BLaER1 treated with 17β-estradiol and CSF1 and Interleukin-3, amounts not matched to agents 10 nM and 100 nM (cell line): ENCODE measurements around the gene NOS1.

Experiments
- H3K27ac ChIP-seq, 11 experiments: shearing (Covaris generic); formaldehyde crosslinking; 2 replicates each; pipeline ENCODE4 v1.8.1; 2022
- H3K27me3 ChIP-seq, 11 experiments: shearing (Covaris generic); formaldehyde crosslinking; 2 replicates each; pipeline ENCODE4 v1.8.1; 2022
- H3K36me3 ChIP-seq, 11 experiments: shearing (Covaris generic); formaldehyde crosslinking; 2 replicates each; pipeline ENCODE4 v1.8.1; 2022
- H3K4me1 ChIP-seq, 10 experiments: shearing (Covaris generic); formaldehyde crosslinking; 2 replicates each; pipeline ENCODE4 v1.8.1; 2022
- H3K4me2 ChIP-seq, 11 experiments: shearing (Covaris generic); formaldehyde crosslinking; 2 replicates each; pipeline ENCODE4 v1.8.1; 2022
- H3K4me3 ChIP-seq, 10 experiments: shearing (Covaris generic); formaldehyde crosslinking; 2 replicates each; pipeline ENCODE4 v1.8.1; 2022
- H3K9ac ChIP-seq, 11 experiments: shearing (Covaris generic); formaldehyde crosslinking; 2 replicates each; pipeline ENCODE4 v1.8.1; 2022
- H3K9me3 ChIP-seq, 11 experiments: shearing (Covaris generic); formaldehyde crosslinking; replicated peaks in 1 of 11; 2 replicates each; pipeline ENCODE4 v1.8.1; 2022
- H4K20me1 ChIP-seq, 11 experiments: shearing (Covaris generic); formaldehyde crosslinking; 2 replicates each; pipeline ENCODE4 v1.8.1; 2022
- Cebpa-rat ChIP-seq, 11 experiments: shearing (Covaris generic); IDR thresholded peaks; 2 replicates each; pipeline ENCODE4 v1.8.1; 2022

The NOS1 gene

DNA sequence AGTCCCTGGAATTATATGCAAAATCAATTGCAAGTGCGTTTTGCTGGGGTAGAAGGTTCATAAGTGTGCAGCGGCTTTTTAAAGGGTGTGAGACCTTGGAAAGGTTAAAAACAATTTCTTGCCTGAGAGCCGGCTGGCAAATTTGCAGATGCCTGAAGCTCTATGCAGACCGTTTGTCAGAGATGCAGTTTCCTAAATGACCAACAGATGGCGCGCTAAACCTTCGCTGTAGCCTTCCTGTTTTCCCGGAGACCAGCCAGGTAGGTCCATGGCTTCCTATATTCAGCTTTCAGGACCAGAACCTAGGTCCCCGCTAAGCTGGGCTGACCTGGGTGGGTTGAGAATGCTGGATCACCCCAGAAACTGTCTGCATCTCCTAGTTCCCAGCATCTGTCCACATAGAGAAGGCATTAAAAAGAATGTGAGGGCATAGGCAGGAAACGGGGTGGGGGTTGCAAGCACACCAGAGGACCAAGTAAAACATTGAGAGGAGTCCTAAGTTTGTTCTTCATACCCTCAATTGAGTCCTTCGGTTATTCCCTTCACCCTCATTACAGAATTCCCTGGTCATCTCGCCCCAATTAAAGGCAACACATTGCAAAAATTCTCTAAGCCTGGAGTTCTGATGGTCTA is 5.7 kb upstream of the NOS1 start:
- Histone ChIP-seq H3K4me1 (peaks cover 0 to 9% (median 0%) of the 10 kb centered on the region in 10 experiments; a peak in 1 of 20 replicates), H3K9me3 (peaks cover 1 to 16% (median 6%) of the 10 kb centered on the region in 11 experiments; a peak in 14 of 22 replicates), H3K27me3 (peaks cover 25 to 33% (median 32%) of the 10 kb centered on the region in 11 experiments), H3K9ac (no peak overlapping the region), H3K27ac (no peak overlapping the region), H3K4me3 (no peak overlapping the region), H3K36me3 (no peaks in the 10 kb centered on the region), H3K4me2 (no peak overlapping the region), H4K20me1 (peaks cover 0 to 12% (median 0%) of the 10 kb centered on the region in 11 experiments; a peak in 2 of 22 replicates)
- TF ChIP-seq Cebpa-rat (IDR thresholded peaks at IDR 0.05), result no peak

DNA sequence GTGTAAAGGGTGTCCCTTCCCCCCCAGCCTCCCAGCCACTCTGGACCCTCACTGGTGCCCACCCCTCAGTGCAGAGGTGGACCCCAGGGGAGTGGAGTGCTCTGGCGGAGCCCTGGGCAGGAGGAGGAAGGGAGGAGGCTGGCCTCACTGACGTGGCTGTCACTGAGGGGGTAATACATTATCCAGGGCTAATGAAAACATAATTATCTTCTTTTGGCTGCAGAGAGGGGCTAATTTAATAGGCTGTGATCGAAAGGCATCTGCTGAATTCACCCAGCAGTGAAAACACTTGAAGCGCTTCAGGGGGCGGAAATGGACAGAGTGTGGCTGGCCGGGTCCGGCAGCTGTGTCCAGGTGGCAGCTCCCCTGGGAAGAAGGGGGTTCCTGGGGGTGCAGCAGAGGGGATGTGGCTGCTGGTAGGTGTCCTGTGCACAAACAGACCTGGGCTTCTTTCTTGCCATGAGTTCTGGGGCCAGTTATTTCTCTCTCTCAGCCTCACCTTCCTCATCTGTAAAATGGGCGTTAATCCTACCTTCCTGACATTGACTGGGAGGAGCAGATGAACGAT is 3.7 kb upstream of the NOS1 start:
- Histone ChIP-seq H3K4me1 (peaks cover 0 to 9% (median 0%) of the 10 kb centered on the region in 10 experiments; a peak in 1 of 20 replicates), H3K36me3 (no peaks in the 10 kb centered on the region), H4K20me1 (peaks cover 0 to 12% (median 0%) of the 10 kb centered on the region in 11 experiments; a peak in 3 of 22 replicates), H3K4me3 (no peak overlapping the region), H3K4me2 (no peak overlapping the region), H3K9ac (no peak overlapping the region), H3K27ac (no peak overlapping the region), H3K27me3 (peaks cover 45 to 53% (median 52%) of the 10 kb centered on the region in 11 experiments), H3K9me3 (peaks cover 0 to 10% (median 7%) of the 10 kb centered on the region in 11 experiments; a peak in 12 of 22 replicates)
- no peak for TF ChIP-seq Cebpa-rat (IDR thresholded peaks at IDR 0.05)

DNA sequence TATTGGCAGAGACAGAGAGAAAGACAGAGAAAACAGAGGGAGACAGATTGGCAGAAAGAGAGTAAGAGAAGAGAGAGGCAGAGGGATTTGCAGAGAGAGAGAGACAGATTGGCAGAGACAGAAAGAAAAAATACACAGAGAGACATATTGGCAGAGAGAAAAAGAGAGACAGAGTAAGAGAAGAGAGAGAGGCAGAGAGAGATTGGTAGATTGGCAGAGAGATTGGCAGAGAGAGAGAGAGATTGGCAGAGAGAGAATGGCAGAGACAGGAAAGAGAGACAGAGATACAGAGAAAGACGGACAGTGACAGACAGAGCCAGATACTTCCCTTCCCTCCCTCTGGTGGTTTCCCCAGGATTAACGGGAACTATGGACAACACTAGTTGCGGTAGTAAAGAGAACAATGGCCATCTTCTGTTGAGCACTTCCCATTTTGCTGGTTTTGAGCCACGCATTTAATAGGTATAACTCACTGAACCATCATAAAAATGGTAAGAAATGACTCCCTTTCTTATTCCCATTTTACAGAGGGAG is 2.6 kb upstream of the NOS1 start:
- H3K27me3 ChIP-seq, result peaks cover 56 to 64% (median 64%) of the 10 kb centered on the region in 11 experiments
- no peak overlapping the region for H3K9ac ChIP-seq
- H3K27ac ChIP-seq, result no peak overlapping the region

DNA sequence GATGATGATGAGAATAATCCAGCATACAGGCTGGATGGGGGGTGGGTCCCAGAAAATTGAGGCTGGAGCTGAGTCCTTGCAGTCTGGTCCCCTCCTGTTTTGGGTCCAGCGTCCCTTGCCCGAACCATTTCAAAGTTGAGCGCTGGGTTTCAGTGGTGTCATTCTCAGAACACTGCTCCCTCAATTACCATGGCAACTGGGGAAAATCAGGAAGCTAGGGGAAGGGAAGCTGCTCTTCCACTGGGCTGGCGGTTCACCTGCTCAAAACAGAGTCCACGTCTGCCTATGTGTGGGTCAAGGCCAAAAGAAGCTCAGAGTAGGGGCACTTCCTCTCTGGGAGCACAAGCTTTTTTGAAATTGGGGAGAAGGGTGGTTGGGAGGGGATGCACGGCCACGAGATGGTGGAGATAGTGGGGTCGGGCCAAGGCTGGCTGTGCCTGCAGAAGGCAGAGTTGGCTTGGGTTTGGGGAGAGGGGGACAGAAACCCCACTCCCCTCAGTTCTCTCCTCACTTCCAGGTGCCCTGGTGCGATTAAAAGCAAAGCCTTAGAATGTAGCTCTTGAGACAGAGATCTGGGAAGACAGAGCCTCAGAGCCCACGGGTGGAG is 1.7 kb upstream of the NOS1 start:
- Histone ChIP-seq H3K9me3 (peaks cover 0 to 12% (median 9%) of the 10 kb centered on the region in 11 experiments; a peak in 12 of 22 replicates), H3K36me3 (no peaks in the 10 kb centered on the region), H3K4me2 (no peak overlapping the region), H3K27me3 (peaks cover 65 to 73% (median 72%) of the 10 kb centered on the region in 11 experiments), H3K4me3 (no peak overlapping the region), H4K20me1 (peaks cover 0 to 12% (median 0%) of the 10 kb centered on the region in 11 experiments; a peak in 3 of 22 replicates), H3K4me1 (peaks cover 0 to 9% (median 0%) of the 10 kb centered on the region in 10 experiments; a peak in 1 of 20 replicates), H3K27ac (no peak overlapping the region), H3K9ac (no peak overlapping the region)
- no peak for TF ChIP-seq Cebpa-rat (IDR thresholded peaks at IDR 0.05)

More for the DNA sequence above, 2.6 kb upstream of the NOS1 start:
- peaks cover 0 to 12% (median 0%) of the 10 kb centered on the region in 11 experiments; a peak in 3 of 22 replicates for H4K20me1 ChIP-seq
- no peak for TF ChIP-seq Cebpa-rat (IDR thresholded peaks at IDR 0.05)
- peaks cover 0 to 9% (median 0%) of the 10 kb centered on the region in 10 experiments; a peak in 1 of 20 replicates for H3K4me1 ChIP-seq
- H3K9me3 ChIP-seq, result peaks cover 0 to 12% (median 9%) of the 10 kb centered on the region in 11 experiments; a peak in 12 of 22 replicates
- H3K36me3 ChIP-seq, result no peaks in the 10 kb centered on the region
- no peak overlapping the region for H3K4me2 ChIP-seq
- H3K4me3 ChIP-seq, result no peak overlapping the region

- Histone ChIP-seq H4K20me1 (peaks cover 0 to 12% (median 0%) of the 10 kb centered on the region in 11 experiments; a peak in 3 of 22 replicates), H3K9ac (no peak overlapping the region), H3K4me1 (peaks cover 0 to 9% (median 0%) of the 10 kb centered on the region in 10 experiments; a peak in 1 of 20 replicates), H3K27me3 (peaks cover 69 to 81% (median 78%) of the 10 kb centered on the region in 11 experiments), H3K9me3 (peaks cover 0 to 12% (median 9%) of the 10 kb centered on the region in 11 experiments; a peak in 12 of 22 replicates), H3K4me2 (no peak overlapping the region), H3K4me3 (no peak overlapping the region), H3K36me3 (no peaks in the 10 kb centered on the region), H3K27ac (no peak overlapping the region)
- no peak for TF ChIP-seq Cebpa-rat (IDR thresholded peaks at IDR 0.05)
Measured at GRCh38 chr12:117362391-117362790, 965 bp upstream of the NOS1 start.

DNA sequence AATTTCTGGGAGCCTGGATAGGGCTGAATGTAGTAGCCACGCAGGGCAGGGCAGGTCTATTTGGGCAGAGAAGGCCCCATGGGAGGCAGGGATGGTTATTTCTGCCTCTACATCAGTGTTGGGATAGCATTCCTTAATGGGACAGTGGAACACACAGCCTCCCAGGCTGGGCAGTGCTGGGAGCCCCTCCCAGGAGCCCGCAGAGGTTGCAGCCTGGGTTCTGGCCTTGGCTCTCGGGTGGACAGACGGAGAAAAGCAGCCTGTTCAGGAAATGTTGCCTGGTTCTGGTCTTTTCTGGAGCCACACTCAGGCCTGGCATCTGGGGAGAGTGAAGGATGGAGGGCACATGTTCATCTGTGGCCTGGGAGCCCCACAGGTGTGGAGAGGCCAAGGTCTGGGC is 479 bp upstream of the NOS1 start:
- Histone ChIP-seq H3K4me1 (peaks cover 0 to 9% (median 0%) of the 10 kb centered on the region in 10 experiments; a peak in 1 of 20 replicates), H3K4me3 (no peak overlapping the region), H3K36me3 (no peaks in the 10 kb centered on the region), H3K9ac (no peak overlapping the region), H4K20me1 (peaks cover 0 to 12% (median 0%) of the 10 kb centered on the region in 11 experiments; a peak in 3 of 22 replicates), H3K27ac (no peak overlapping the region), H3K4me2 (no peak overlapping the region), H3K27me3 (peaks cover 69 to 82% (median 78%) of the 10 kb centered on the region in 11 experiments), H3K9me3 (peaks cover 0 to 12% (median 9%) of the 10 kb centered on the region in 11 experiments; a peak in 12 of 22 replicates)
- TF ChIP-seq Cebpa-rat (IDR thresholded peaks at IDR 0.05), result no peak

GRCh38 chr12:117360551-117361346 is 677 bp downstream of the NOS1 start:
- H3K27me3 ChIP-seq, result peaks cover 69 to 82% (median 78%) of the 10 kb centered on the region in 11 experiments

GRCh38 chr12:117360222-117360550 is 1.2 kb downstream of the NOS1 start:
- H3K27ac ChIP-seq, result no peak overlapping the region
- no peak overlapping the region for H3K9ac ChIP-seq
- peaks cover 68 to 80% (median 77%) of the 10 kb centered on the region in 11 experiments for H3K27me3 ChIP-seq
- no peak overlapping the region for H3K4me3 ChIP-seq
- H3K4me1 ChIP-seq, result peaks cover 0 to 9% (median 0%) of the 10 kb centered on the region in 10 experiments; a peak in 1 of 20 replicates
- no peak overlapping the region for H3K4me2 ChIP-seq
- H4K20me1 ChIP-seq, result peaks cover 0 to 4% (median 0%) of the 10 kb centered on the region in 11 experiments; a peak in 2 of 22 replicates
- peaks cover 0 to 12% (median 9%) of the 10 kb centered on the region in 11 experiments; a peak in 12 of 22 replicates for H3K9me3 ChIP-seq
- TF ChIP-seq Cebpa-rat (IDR thresholded peaks at IDR 0.05), result no peak
- H3K36me3 ChIP-seq, result no peaks in the 10 kb centered on the region

More at GRCh38 chr12:117360551-117361346, 677 bp downstream of the NOS1 start:
- no peaks in the 10 kb centered on the region for H3K36me3 ChIP-seq
- no peak overlapping the region for H3K4me2 ChIP-seq
- H3K9me3 ChIP-seq, result peaks cover 0 to 12% (median 9%) of the 10 kb centered on the region in 11 experiments; a peak in 12 of 22 replicates
- no peak for TF ChIP-seq Cebpa-rat (IDR thresholded peaks at IDR 0.05)
- H3K9ac ChIP-seq, result no peak overlapping the region
- H4K20me1 ChIP-seq, result peaks cover 0 to 4% (median 0%) of the 10 kb centered on the region in 11 experiments; a peak in 2 of 22 replicates
- H3K4me3 ChIP-seq, result no peak overlapping the region
- H3K27ac ChIP-seq, result no peak overlapping the region
- H3K4me1 ChIP-seq, result peaks cover 0 to 9% (median 0%) of the 10 kb centered on the region in 10 experiments; a peak in 1 of 20 replicates
